GM23248 (cell line): ENCODE data around the gene LYSMD3. TPM values are rescaled to one million over a fixed set of nuclear protein-coding genes. Genes with fewer than 3 reads are reported as not detected.

ENCODE experiments used
- DNase-seq: peaks from one replicate; pipeline ENCODE4 v3.0.0-alpha.2; 2015
- H2AFZ ChIP-seq: fragments of 200-600 bp; sonication (generic); 2 replicates; pipeline ENCODE4 v1.6.1; 2016; ENCODE audit warnings: antibody characterized with exemption
- H3F3A ChIP-seq: fragments of 200-600 bp; sonication (generic); 2 replicates; pipeline ENCODE4 v1.6.1; 2016; ENCODE audit warnings: mild to moderate bottlenecking, antibody characterized with exemption, mixed run types; ENCODE audit not compliant: insufficient read depth
- H3K27ac ChIP-seq: fragments of 200-600 bp; sonication (generic); 2 replicates; pipeline ENCODE4 v1.5.1; 2016; ENCODE audit warnings: mild to moderate bottlenecking
- H3K27me3 ChIP-seq: fragments of 200-600 bp; sonication (generic); replicated peaks from 2 replicates; pipeline ENCODE4 v1.6.1; 2016; ENCODE audit warnings: mild to moderate bottlenecking; ENCODE audit not compliant: insufficient read depth
- H3K36me3 ChIP-seq: fragments of 200-600 bp; sonication (generic); 2 replicates; pipeline ENCODE4 v1.6.1; 2016; ENCODE audit warnings: low read depth, mild to moderate bottlenecking
- H3K4me1 ChIP-seq: fragments of 200-600 bp; sonication (generic); 2 replicates; pipeline ENCODE4 v1.6.1; 2016; ENCODE audit warnings: mild to moderate bottlenecking; ENCODE audit not compliant: insufficient read depth
- H3K4me2 ChIP-seq: fragments of 200-600 bp; sonication (generic); one replicate; pipeline ENCODE4 v1.6.1; 2016; ENCODE audit warnings: mild to moderate bottlenecking; ENCODE audit not compliant: unreplicated experiment
- H3K4me3 ChIP-seq: fragments of 200-600 bp; sonication (generic); 2 replicates; pipeline ENCODE4 v1.5.1; 2016; ENCODE audit warnings: mild to moderate bottlenecking
- H3K79me2 ChIP-seq: fragments of 200-600 bp; sonication (generic); 2 replicates; pipeline ENCODE4 v1.6.1; 2016; ENCODE audit warnings: mild to moderate bottlenecking; ENCODE audit not compliant: insufficient read depth
- H3K9ac ChIP-seq: fragments of 200-600 bp; sonication (generic); 2 replicates; pipeline ENCODE4 v1.6.1; 2016; ENCODE audit warnings: mild to moderate bottlenecking
- H3K9me2 ChIP-seq: fragments of 200-600 bp; sonication (generic); 2 replicates; pipeline ENCODE4 v1.6.1; 2016; ENCODE audit warnings: mixed run types, mild to moderate bottlenecking, moderate library complexity; ENCODE audit not compliant: insufficient read depth
- H3K9me3 ChIP-seq: fragments of 200-600 bp; sonication (generic); one replicate; pipeline ENCODE4 v1.6.1; 2017; ENCODE audit warnings: low read depth
- H4K20me1 ChIP-seq: fragments of 200-600 bp; sonication (generic); 2 replicates; pipeline ENCODE4 v1.6.0; 2016; ENCODE audit not compliant: insufficient read depth
- EZH2 ChIP-seq: fragments of 200-600 bp; sonication (generic); IDR thresholded peaks from 2 replicates; pipeline ENCODE4 v1.6.1; 2018; ENCODE audit warnings: antibody characterized with exemption, mild to moderate bottlenecking; ENCODE audit not compliant: insufficient read depth, poor library complexity, severe bottlenecking
- EZH2phosphoT487 ChIP-seq: fragments of 200-600 bp; sonication (generic); IDR thresholded peaks from 2 replicates; pipeline ENCODE4 v1.6.1; 2018; ENCODE audit warnings: antibody characterized with exemption, moderate library complexity, mild to moderate bottlenecking, low read depth; ENCODE audit not compliant: insufficient read depth
- WGBS, 2 experiments: methylation state at CpG; one replicate each; pipeline ENCODE4 v1.1.6; 2015 to 2017; ENCODE audit warnings: low lambda C conversion rate in 2 of 2, low coverage in 1 of 2; ENCODE audit errors: missing lambda C conversion rate in 2 of 2; 5-methylcytosine and 5-hydroxymethylcytosine counted together
- in situ Hi-C: fragments of 300-500 bp; cut with MboI; formaldehyde crosslinking; loops from 2 replicates; pipeline ENCODE4 v1.15.0; 2020
- polyA plus RNA-seq: library from polyadenylated mRNA; unstranded; fragments of >200 nt; fragmentation: Nextera tagmentation; extraction: Ambion mirVana; gene quantifications from 2 replicates; pipeline ENCODE4 v1.2.1, GENCODE V29; 2016
- total RNA-seq: library from RNA; depleted of rRNA; stranded (reverse); fragments of >200 nt; shearing (Covaris generic); gene quantifications from 2 replicates; pipeline ENCODE4 v1.2.3, GENCODE V29; 2014

Gene LYSMD3
- total and polyA plus RNA-seq, 2 experiments from 2014 or later, result 20.1 to 22.6 TPM

- in situ Hi-C loops, result no loop called here
- H3K9ac ChIP-seq, result no peak overlapping the region
- H2AFZ ChIP-seq, result peak overlapping the region; percentile 47; the same call in 1 of the 2 replicates
- peak overlapping the region; percentile 12 for H3K4me2 ChIP-seq
- no peak overlapping the region for H3K27ac ChIP-seq
- 73% methylated on average over 8 of the region's 8 CpGs for WGBS, 2 experiments
- H3K9me3 ChIP-seq, result no peaks in the 10 kb centered on the region
- H4K20me1 ChIP-seq, result no peaks in the 10 kb centered on the region
- H3K36me3 ChIP-seq, result no peaks in the 10 kb centered on the region
- TF ChIP-seq EZH2, result no peak
- no peak for TF ChIP-seq EZH2phosphoT487
- no peaks in the 10 kb centered on the region for H3K9me2 ChIP-seq
- H3K79me2 ChIP-seq, result peaks cover 10% of the 10 kb centered on the region
- H3K4me1 ChIP-seq, result peaks cover 18% of the 10 kb centered on the region
- H3K4me3 ChIP-seq, result no peak overlapping the region; the same call in 1 of the 2 replicates
- H3F3A ChIP-seq, result peaks cover 13% of the 10 kb centered on the region
- H3K27me3 ChIP-seq, result no peaks in the 10 kb centered on the region
- DNase-seq, result no peak
Measured at GRCh38 chr5:90477621-90478215, 51.7 kb downstream of the LYSMD3 start.

GRCh38 chr5:90477073-90477472 lies 52.3 kb downstream of the LYSMD3 start:
- Histone ChIP-seq H3K36me3 (no peaks in the 10 kb centered on the region), H3K9me2 (no peaks in the 10 kb centered on the region), H3K9ac (no peak overlapping the region), H3K4me3 (no peak overlapping the region), H3K4me1 (peaks cover 19% of the 10 kb centered on the region), H4K20me1 (no peaks in the 10 kb centered on the region), H2AFZ (peak overlapping the region; percentile 47; the same call in 1 of the 2 replicates), H3K27me3 (no peaks in the 10 kb centered on the region), H3K4me2 (no peak overlapping the region), H3K9me3 (no peaks in the 10 kb centered on the region), H3K27ac (no peak overlapping the region), H3K79me2 (peaks cover 17% of the 10 kb centered on the region), H3F3A (peaks cover 13% of the 10 kb centered on the region)
- no peak for DNase-seq
- no peak for TF ChIP-seq EZH2
- no peak for TF ChIP-seq EZH2phosphoT487
- in situ Hi-C loops, result no loop called here
- WGBS, 2 experiments, result 92 to 95% methylated on average over 2 of the region's 2 CpGs

- Histone ChIP-seq H3K9ac (no peak overlapping the region), H3K4me1 (peaks cover 19% of the 10 kb centered on the region), H3K4me3 (no peak overlapping the region), H4K20me1 (no peaks in the 10 kb centered on the region), H3K27ac (no peak overlapping the region), H3K4me2 (no peak overlapping the region), H2AFZ (no peak overlapping the region), H3K9me3 (no peaks in the 10 kb centered on the region), H3K79me2 (peaks cover 21% of the 10 kb centered on the region), H3K36me3 (no peaks in the 10 kb centered on the region), H3F3A (peaks cover 13% of the 10 kb centered on the region), H3K27me3 (no peaks in the 10 kb centered on the region), H3K9me2 (no peaks in the 10 kb centered on the region)
- DNase-seq, result no peak
- TF ChIP-seq EZH2phosphoT487, result no peak
- in situ Hi-C loops, result no loop called here
- 97 to 98% methylated on average over 3 of the region's 3 CpGs for WGBS, 2 experiments
Measured at GRCh38 chr5:90476391-90476790, 53.0 kb downstream of the LYSMD3 start.

GRCh38 chr5:90475436-90475980 lies 53.9 kb downstream of the LYSMD3 start:
- DNase-seq, result no peak
- Histone ChIP-seq H3K9ac (no peak overlapping the region; the same call in 1 of the 2 replicates), H3K27me3 (no peaks in the 10 kb centered on the region), H3K36me3 (no peaks in the 10 kb centered on the region), H3K9me2 (no peaks in the 10 kb centered on the region), H2AFZ (peak overlapping the region; percentile 98; the same call in 1 of the 2 replicates), H3K9me3 (no peaks in the 10 kb centered on the region), H4K20me1 (no peaks in the 10 kb centered on the region), H3K27ac (no peak overlapping the region), H3K79me2 (peaks cover 21% of the 10 kb centered on the region), H3K4me2 (peak overlapping the region; percentile 87), H3F3A (peaks cover 13% of the 10 kb centered on the region), H3K4me1 (peaks cover 19% of the 10 kb centered on the region), H3K4me3 (peak overlapping the region; percentile 88)
- 72 to 75% methylated on average over 17 of the region's 17 CpGs for WGBS, 2 experiments
- in situ Hi-C loops, result no loop called here
- no peak for TF ChIP-seq EZH2
- TF ChIP-seq EZH2phosphoT487, result no peak
